Keratinocyte (primary cell): ENCODE data around the gene TBC1D9B. TPM values are rescaled to one million over a fixed set of nuclear protein-coding genes. Genes with fewer than 3 reads are reported as not detected.

Source experiments
- DNase-seq: peaks from one replicate; pipeline ENCODE4 v3.0.0-alpha.2; 2011; ENCODE audit warnings: low read depth, missing footprints, low spot score
- FAIRE-seq: peaks from 2 replicates; lab custom pipeline; 2011; peaks lifted over from hg19 to GRCh38; lab: Jason Lieb, UNC
- H2AFZ ChIP-seq: 2 replicates; pipeline ENCODE4 v1.6.0; 2012; ENCODE audit warnings: low read length, control low read depth, inconsistent platforms; ENCODE audit not compliant: control insufficient read depth
- H3K27ac ChIP-seq: 2 replicates; pipeline ENCODE4 v1.5.1; 2011; ENCODE audit warnings: low read length; ENCODE audit not compliant: control insufficient read depth, insufficient read depth
- H3K27me3 ChIP-seq: 3 replicates; pipeline ENCODE4 v1.6.0; 2011; ENCODE audit warnings: low read length; ENCODE audit not compliant: control insufficient read depth, insufficient read depth; ENCODE audit errors: extremely low read depth
- H3K36me3 ChIP-seq, 2 experiments: 2 replicates in 1 of 2; 3 replicates in 1 of 2; pipeline ENCODE4 v1.5.1; 2011; ENCODE audit warnings: low read length in 2 of 2, mild to moderate bottlenecking in 1 of 2; ENCODE audit not compliant: control insufficient read depth in 2 of 2, insufficient read depth in 2 of 2; ENCODE audit errors: extremely low read depth in 1 of 2
- H3K4me1 ChIP-seq: 3 replicates; pipeline ENCODE4 v1.5.1; 2011; ENCODE audit warnings: low read length; ENCODE audit not compliant: control insufficient read depth, insufficient read depth; ENCODE audit errors: extremely low read depth
- H3K4me2 ChIP-seq: 3 replicates; pipeline ENCODE4 v1.6.0; 2011; ENCODE audit warnings: low read depth, low read length; ENCODE audit not compliant: control insufficient read depth, insufficient read depth; ENCODE audit errors: extremely low read depth
- H3K4me3 ChIP-seq, 3 experiments: fragments of 200-600 bp in 1 of 3; sonication (generic) in 1 of 3; 2 replicates in 2 of 3; 3 replicates in 1 of 3; pipeline ENCODE4 v1.5.1; 2011 to 2016; ENCODE audit warnings: low read length in 3 of 3, mild to moderate bottlenecking in 3 of 3, control low read depth in 2 of 3, inconsistent platforms in 1 of 3, low read depth in 1 of 3, mixed read lengths in 1 of 3, mixed run types in 1 of 3, moderate library complexity in 1 of 3; ENCODE audit not compliant: control insufficient read depth in 2 of 3, insufficient read depth in 2 of 3; ENCODE audit errors: extremely low read depth in 1 of 3
- H3K79me2 ChIP-seq: 2 replicates; pipeline ENCODE4 v1.6.0; 2012; ENCODE audit warnings: low read length; ENCODE audit not compliant: control insufficient read depth, insufficient read depth
- H3K9ac ChIP-seq: 3 replicates; pipeline ENCODE4 v1.6.0; 2011; ENCODE audit warnings: low read length; ENCODE audit not compliant: control insufficient read depth, insufficient read depth; ENCODE audit errors: extremely low read depth
- H3K9me1 ChIP-seq: 3 replicates; pipeline ENCODE4 v1.6.0; 2011; ENCODE audit warnings: low read length; ENCODE audit not compliant: control insufficient read depth, insufficient read depth; ENCODE audit errors: extremely low read depth
- H3K9me3 ChIP-seq: 2 replicates; pipeline ENCODE4 v1.5.1; 2012; ENCODE audit warnings: low read depth, low read length; ENCODE audit not compliant: control insufficient read depth
- H4K20me1 ChIP-seq: 3 replicates; pipeline ENCODE4 v1.6.0; 2011; ENCODE audit warnings: low read length; ENCODE audit not compliant: control insufficient read depth, insufficient read depth; ENCODE audit errors: extremely low read depth
- EZH2 ChIP-seq: IDR thresholded peaks from one replicate; pipeline ENCODE4 v1.6.1; 2012; ENCODE audit warnings: inconsistent platforms, mild to moderate bottlenecking, low read length, moderate library complexity
- dilution Hi-C: fragments of 300-500 bp; cut with MboI; formaldehyde crosslinking; loops from one replicate; pipeline ENCODE4 v1.7.0; 2020; ENCODE audit warnings: low sequenced_read_pairs; ENCODE audit not compliant: extremely low pct_ligation_motif_present
- polyA plus RNA-seq, 5 experiments: library from polyadenylated mRNA; depleted of rRNA in 3 of 5; stranded (reverse) in 3 of 5; stranded (forward) in 1 of 5; unstranded in 1 of 5; fragments of >200 nt; gene quantifications; 1 replicate in 1 of 5; 2 replicates in 3 of 5; 3 replicates in 1 of 5; pipeline versions ENCODE4 v1.2.1 to v1.2.3, GENCODE V29; 2011 to 2012; ENCODE audit warnings: missing spikeins in 2 of 5, low read depth in 1 of 5, low replicate concordance in 1 of 5
- TF ChIP-seq, protein P1 (sequence below), 3 experiments: IDR thresholded peaks in 1 of 3; conservative IDR thresholded peaks in 1 of 3; optimal IDR thresholded peaks in 1 of 3; 2 replicates in 2 of 3; 3 replicates in 1 of 3; pipeline versions ENCODE3 to v1.5.1; 2011; ENCODE audit warnings: low read length in 3 of 3, mild to moderate bottlenecking in 3 of 3, moderate library complexity in 2 of 3, control low read depth in 1 of 3, inconsistent platforms in 1 of 3; ENCODE audit not compliant: insufficient read depth in 2 of 3; ENCODE audit errors: extremely low read depth in 1 of 3

Gene TBC1D9B
- polyA plus RNA-seq, 1 donor (not counting 4 experiments of a cell fraction or from before 2014, with no cell fraction given) = 51.4 TPM

DNA sequence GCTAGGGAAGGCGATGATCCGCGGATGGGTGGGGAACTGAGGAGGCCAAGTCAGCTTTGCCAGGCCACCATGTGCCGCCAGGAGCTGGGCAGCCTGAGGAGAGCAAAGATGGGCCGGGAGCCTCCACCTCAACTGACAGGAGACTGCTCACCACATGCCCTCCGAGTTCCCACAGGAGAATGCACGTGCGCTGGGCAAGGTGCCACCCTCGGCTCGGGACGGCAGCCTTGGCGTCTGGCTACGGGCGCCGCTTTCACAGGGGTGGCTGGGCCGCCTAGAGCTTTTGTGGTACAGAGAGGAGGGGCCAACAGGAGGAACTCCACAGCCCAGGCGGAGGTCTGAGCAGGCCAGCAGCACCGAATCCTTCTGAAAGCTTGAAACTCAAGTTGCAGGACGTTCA lies 5.3 kb upstream of the TBC1D9B start:
- Histone ChIP-seq H4K20me1 (no peaks in the 10 kb centered on the region), H2AFZ (peak overlapping the region; percentile 32), H3K27me3 (no peaks in the 10 kb centered on the region), H3K4me2 (peak overlapping the region; percentile 73), H3K36me3 (no peaks in the 10 kb centered on the region), H3K27ac (no peak overlapping the region), H3K4me3 (no peak overlapping the region), H3K9me1 (no peaks in the 10 kb centered on the region), H3K79me2 (no peaks in the 10 kb centered on the region), H3K9me3 (no peaks in the 10 kb centered on the region), H3K9ac (no peak overlapping the region), H3K4me1 (peaks cover 24% of the 10 kb centered on the region)
- TF ChIP-seq EZH2 = no peak
- TF ChIP-seq, protein P1, sequence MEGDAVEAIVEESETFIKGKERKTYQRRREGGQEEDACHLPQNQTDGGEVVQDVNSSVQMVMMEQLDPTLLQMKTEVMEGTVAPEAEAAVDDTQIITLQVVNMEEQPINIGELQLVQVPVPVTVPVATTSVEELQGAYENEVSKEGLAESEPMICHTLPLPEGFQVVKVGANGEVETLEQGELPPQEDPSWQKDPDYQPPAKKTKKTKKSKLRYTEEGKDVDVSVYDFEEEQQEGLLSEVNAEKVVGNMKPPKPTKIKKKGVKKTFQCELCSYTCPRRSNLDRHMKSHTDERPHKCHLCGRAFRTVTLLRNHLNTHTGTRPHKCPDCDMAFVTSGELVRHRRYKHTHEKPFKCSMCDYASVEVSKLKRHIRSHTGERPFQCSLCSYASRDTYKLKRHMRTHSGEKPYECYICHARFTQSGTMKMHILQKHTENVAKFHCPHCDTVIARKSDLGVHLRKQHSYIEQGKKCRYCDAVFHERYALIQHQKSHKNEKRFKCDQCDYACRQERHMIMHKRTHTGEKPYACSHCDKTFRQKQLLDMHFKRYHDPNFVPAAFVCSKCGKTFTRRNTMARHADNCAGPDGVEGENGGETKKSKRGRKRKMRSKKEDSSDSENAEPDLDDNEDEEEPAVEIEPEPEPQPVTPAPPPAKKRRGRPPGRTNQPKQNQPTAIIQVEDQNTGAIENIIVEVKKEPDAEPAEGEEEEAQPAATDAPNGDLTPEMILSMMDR (optimal IDR thresholded peaks at IDR 0.05 in 1 of 3, IDR thresholded peaks at IDR 0.05 in 1 of 3, conservative IDR thresholded peaks at IDR 0.05 in 1 of 3; ENCODE audit: extremely low read depth in 1 of 3, insufficient read depth in 2 of 3, low read length in 3 of 3) = no peak
- FAIRE-seq (no peak), DNase-seq (no peak)
- dilution Hi-C loops = no loop called here

DNA sequence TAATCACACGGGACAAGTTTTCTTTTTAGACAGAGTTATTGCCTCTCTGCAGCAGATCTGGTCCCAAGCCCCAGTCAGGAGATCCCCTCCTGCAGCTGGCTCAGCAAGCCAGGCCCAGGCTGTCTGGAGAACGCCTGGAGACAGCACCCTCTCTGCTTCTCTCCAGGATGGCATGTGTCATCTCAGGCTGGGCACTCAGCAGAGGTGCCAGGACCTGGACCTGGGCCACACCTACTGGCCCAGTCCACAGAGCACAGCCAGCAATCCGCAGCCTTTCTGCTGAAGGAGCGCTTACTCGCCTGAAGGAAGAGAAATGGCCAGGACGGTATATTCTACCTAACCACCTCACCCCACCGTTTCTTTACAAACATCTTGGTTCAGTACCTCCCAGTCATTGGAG lies 4.7 kb upstream of the TBC1D9B start:
- no peak for TF ChIP-seq EZH2
- TF ChIP-seq, protein P1 (optimal IDR thresholded peaks at IDR 0.05 in 1 of 3, IDR thresholded peaks at IDR 0.05 in 1 of 3, conservative IDR thresholded peaks at IDR 0.05 in 1 of 3; ENCODE audit: extremely low read depth in 1 of 3, insufficient read depth in 2 of 3, low read length in 3 of 3) = no peak
- Histone ChIP-seq H3K4me1 (peaks cover 26% of the 10 kb centered on the region), H3K27me3 (no peaks in the 10 kb centered on the region), H3K9me1 (no peaks in the 10 kb centered on the region), H2AFZ (no peak overlapping the region), H3K27ac (no peak overlapping the region), H3K9ac (no peak overlapping the region), H4K20me1 (no peaks in the 10 kb centered on the region), H3K36me3 (no peaks in the 10 kb centered on the region), H3K4me3 (no peak overlapping the region), H3K9me3 (no peaks in the 10 kb centered on the region), H3K4me2 (no peak overlapping the region), H3K79me2 (no peaks in the 10 kb centered on the region)
- DNase-seq (no peak), FAIRE-seq (no peak)
- dilution Hi-C loops = no loop called here
